Fibroblast of upper back skin (primary cell): ENCODE measurements around the gene HCK.

Source experiments
- DNase-seq: peaks from one replicate; pipeline ENCODE4 v3.0.0-alpha.2; 2013

HCK gene

DNA sequence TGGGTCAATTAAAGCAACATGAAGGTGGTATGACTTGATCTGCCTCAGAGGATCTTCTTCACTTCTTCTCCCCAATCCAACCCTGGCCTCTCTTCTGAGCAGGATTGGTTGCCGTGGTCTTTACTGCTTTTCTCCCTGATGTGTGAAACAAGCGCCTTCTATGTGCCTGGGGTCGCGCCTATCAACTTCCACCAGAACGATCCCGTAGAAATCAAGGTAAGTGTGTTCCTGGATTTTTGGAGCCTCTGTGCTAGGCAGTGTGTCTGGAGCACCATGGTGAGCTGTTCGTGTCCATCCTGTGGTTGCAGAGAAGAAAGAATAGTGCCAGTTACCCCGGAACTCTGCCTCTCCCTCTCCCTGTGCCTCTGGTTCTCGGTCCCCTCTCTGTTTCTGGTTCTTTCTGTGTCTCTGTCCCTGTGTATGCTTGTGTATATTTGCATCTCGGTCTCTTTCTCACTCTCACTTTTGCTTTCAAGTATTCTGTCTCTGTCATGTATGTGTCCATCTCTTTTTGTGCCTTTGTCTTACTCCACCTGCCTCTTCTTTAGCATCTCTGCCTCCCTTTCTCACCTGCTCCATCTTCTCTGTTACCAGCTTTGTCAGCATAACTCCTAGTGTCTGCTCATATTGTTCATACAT lies 81.0 kb downstream of the HCK start:
- no peak for DNase-seq

DNA sequence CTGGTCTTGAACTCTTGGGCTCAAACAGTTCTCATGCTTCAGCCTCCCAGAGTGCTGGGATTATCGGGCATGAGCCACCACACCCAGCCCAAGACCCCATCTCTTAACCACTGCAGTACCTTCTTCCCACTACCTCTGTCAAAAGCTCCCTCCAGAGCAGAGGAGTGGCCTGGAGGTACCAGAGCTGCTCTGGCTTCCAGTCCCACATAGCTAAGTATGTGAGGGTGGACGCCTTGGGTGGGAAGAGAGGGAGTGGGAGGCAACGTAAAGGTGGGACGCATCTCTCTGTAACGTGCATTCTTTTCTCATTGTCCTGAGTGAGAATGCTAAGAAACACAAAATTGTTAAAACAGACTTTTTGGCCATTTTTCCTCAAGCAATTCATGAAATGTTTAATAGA lies 82.0 kb downstream of the HCK start:
- DNase-seq, result no peak

DNA sequence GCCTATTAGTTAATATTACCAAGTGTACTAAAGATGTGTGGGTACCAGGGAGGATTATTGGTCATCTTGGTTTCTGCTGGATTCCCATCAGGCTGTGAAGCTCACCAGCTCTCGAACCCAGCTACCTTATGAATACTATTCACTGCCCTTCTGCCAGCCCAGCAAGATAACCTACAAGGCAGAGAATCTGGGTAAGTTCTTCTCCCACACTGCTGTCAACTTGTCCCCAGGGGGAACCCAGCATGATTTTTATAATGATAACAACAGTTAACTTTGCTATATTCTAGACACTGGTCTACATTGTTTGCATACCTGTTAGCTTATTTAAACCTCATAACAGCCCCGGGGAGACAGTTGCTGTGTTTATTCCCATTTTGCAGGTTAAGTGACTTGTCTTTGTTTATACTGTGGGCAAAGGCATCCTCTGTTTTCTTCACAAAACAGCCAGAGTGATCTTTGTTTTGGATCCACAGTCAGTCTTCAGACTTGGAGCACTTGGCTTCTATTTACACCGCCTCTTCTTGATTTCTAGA lies 84.0 kb downstream of the HCK start:
- DNase-seq, result no peak

GRCh38 chr20:32138921-32139320 lies 86.9 kb downstream of the HCK start:
- no peak for DNase-seq

DNA sequence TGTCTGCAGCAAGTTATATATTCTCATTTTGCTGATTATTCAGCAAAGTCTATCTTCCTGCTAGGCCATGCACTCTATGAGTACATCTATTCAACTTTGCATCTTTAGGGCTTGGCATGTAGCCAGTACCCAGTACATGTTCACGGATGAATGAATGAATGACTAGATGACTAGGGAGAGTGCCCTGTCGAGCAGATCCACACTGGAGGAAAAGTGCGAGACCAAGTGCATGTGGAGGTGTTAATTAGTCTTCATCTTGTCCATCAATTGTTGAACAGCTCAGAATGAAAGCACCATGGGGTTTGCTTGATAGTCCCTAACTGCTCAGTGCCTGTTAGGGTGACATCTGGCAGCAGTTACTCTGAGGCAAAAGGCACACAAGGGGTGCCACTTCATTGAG lies 87.9 kb downstream of the HCK start:
- DNase-seq, result no peak

DNA sequence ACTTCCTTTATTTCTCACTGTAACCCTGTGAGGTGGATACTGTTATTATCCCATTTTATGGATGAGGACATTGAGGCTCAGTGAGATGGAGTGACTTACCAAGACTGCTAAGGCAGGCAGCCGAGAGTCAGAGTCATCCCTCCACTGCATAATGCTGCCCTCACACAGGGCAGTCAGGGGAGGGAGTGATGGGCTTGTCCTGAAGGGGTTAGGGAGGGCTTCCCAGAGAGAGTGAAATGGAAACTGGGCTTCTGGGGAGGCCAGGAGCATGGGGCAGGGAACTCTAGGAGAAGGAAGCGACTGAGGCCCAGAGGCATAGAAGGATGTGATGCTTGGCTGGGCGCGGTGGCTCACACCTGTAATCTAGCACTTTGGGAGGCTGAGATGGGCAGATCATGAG lies 88.6 kb downstream of the HCK start:
- DNase-seq, result no peak

GRCh38 chr20:32141465-32141980 lies 89.5 kb downstream of the HCK start:
- no peak for DNase-seq

DNA sequence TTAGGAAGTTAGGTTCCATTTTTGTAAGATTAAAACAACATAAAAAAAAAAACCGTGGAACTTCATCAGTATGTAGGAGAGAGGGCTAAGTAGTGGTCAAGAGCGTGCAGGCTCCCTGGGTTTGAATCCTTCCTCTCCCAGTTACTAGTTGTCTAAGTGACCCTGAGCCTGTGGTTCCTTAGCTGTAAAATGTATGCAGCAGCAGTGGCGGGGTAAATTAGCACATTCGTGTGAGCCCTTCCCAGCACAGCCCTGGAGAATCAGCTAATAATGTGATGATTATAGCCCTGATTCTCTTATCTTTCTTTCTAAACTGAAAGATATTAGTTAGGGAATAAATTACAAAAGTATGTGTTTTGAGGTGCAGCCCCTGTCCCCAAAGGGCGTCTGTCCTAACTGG lies 90.0 kb downstream of the HCK start:
- DNase-seq, result no peak

GRCh38 chr20:32142991-32143390 lies 90.9 kb downstream of the HCK start:
- DNase-seq, result no peak

DNA sequence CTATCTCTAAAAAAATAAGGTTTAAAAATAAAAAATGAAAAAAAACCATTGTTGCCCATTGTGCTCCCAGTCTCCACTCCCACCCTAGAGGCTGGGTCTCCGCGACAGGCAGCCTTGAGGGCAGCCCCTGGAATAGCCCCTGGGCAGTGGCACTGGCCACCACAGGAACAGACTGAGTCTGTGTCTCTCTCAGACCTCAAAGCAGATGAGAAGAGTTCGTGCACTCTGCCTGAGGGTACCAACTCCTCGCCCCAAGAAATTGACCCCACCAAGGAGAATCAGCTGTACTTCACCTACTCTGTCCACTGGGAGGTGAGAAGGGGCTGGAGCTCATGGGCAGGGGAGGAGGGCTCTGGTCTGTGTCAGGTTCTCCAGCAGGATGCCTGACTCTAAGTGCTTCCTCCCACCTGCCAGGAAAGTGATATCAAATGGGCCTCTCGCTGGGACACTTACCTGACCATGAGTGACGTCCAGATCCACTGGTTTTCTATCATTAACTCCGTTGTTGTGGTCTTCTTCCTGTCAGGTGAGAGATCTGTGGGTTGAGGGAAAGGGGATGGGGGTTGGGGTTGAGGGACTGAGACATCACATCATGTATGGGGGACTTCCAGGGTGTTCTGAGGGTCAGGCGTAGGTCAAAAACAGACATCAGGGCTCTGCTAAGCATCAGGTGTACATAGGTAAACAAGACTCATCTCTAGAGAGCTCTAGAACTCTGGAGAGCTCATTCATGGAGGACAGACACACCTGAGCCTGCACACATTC lies 93.0 kb downstream of the HCK start:
- DNase-seq, result no peak

GRCh38 chr20:32149566-32150170 lies 97.6 kb downstream of the HCK start:
- peak; percentile 13 for DNase-seq

GRCh38 chr20:32150291-32150848 lies 98.3 kb downstream of the HCK start:
- no peak for DNase-seq
